Measurements from ENCODE around the gene POLE. TPM values are rescaled to one million over a fixed set of nuclear protein-coding genes. Genes with fewer than 3 reads are reported as not detected.

Gene POLE
- total and polyA plus RNA-seq, 2 of the 4 experiments (the other 2 are of a cell fraction), result 17.2 to 20.7 TPM

DNA sequence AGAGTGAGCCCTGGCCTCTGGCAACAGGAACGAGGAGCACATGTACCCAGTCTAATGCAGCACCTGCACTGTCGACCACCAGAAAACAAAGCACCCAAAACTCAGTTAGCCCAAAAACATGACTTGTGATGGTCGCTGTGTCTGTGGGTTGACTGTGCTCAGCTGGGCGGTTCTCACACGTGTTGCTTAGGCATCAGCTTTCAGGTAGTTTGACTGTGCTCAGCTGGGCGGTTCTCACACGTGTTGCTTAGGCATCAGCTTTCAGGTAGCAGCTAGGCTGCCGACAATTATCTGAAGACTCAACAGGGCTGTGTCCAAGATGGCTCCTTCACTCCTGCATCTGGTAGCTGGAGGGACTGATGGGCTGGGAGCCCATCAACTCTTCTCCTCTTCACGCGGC is 75.5 kb downstream of the POLE start:
- no peak overlapping the region for H4K5ac ChIP-seq (ENCODE audit: low read depth, low read length)
- peaks cover 26% of the 10 kb centered on the region for H3K27me3 ChIP-seq (ENCODE audit: control insufficient read depth, insufficient read depth, low read length)
- no peak overlapping the region for H2AFZ ChIP-seq (replicated peaks; ENCODE audit: low read length, poor library complexity)
- H4K91ac ChIP-seq (ENCODE audit: insufficient read depth, low read depth, low read length), result no peak overlapping the region
- no peak for TF ChIP-seq MAZ (IDR thresholded peaks at IDR 0.05; ENCODE audit: borderline replicate concordance, low read depth, low read length)
- no peak for TF ChIP-seq CTCF (conservative IDR thresholded peaks at IDR 0.05; ENCODE audit: low read depth, low read length)
- no peak for TF ChIP-seq SMC3 (IDR thresholded peaks at IDR 0.05; ENCODE audit: low read depth, low read length)
- POLR2A ChIA-PET (ENCODE audit: unreplicated experiment), result no interaction called here
- no peak overlapping the region for H2AK5ac ChIP-seq (ENCODE audit: low read depth, low read length)
- H3K9ac ChIP-seq (ENCODE audit: low read depth, low read length), result no peak overlapping the region
- H2BK5ac ChIP-seq (ENCODE audit: low read depth, low read length, poor library complexity, severe bottlenecking), result no peak overlapping the region
- H3K4me3 ChIP-seq (ENCODE audit: insufficient read depth, low read depth, low read length), result no peak overlapping the region
- no peak overlapping the region for H2BK20ac ChIP-seq (ENCODE audit: low read depth, low read length)
- H2BK120ac ChIP-seq (ENCODE audit: low read depth, low read length), result no peak overlapping the region
- intact Hi-C loops (cut with micrococcal nuclease) (loop anchor here (5.0 kb wide), 1 partner anchor 49 kb away; no protein-coding TSS in a partner anchor), dilution Hi-C loops (cut with HindIII; ENCODE audit: low sequenced_read_pairs, unreplicated experiment) (no loop called here), in situ Hi-C loops (cut with MboI; ENCODE audit: low sequenced_read_pairs) (no loop called here)
- no peak overlapping the region for H3K27ac ChIP-seq (ENCODE audit: insufficient read depth, low read length)
- no peak overlapping the region for H3K23ac ChIP-seq (ENCODE audit: low read depth, low read length)
- CTCF ChIA-PET, result no interaction called here
- DNase-seq (no peak), ATAC-seq (ENCODE audit: low read depth) (no peak)
- no TSS peak for BruUV-seq (replicated peaks)
- no peak overlapping the region for H2AK9ac ChIP-seq (replicated peaks; ENCODE audit: low read depth, low read length, poor library complexity)
- no peaks in the 10 kb centered on the region for H3K79me1 ChIP-seq (ENCODE audit: low read depth in 1 of 2, low read length in 2 of 2)
- no peaks in the 10 kb centered on the region for H3K4me1 ChIP-seq (ENCODE audit: control insufficient read depth, insufficient read depth, low read length)
- WGBS, 2 experiments (ENCODE audit: extremely low coverage in 2 of 2, insufficient read length in 1 of 2), result 83% methylated on average over 6 of the region's 10 CpGs; no CpG with 5 or more reads in 1 of the 2 experiments
- no peak overlapping the region for H4K8ac ChIP-seq (ENCODE audit: low read depth in 2 of 2, low read length in 2 of 2)
- H3K56ac ChIP-seq (ENCODE audit: extremely low read depth, insufficient read depth, low read length), result no peak overlapping the region
- H3K4ac ChIP-seq (ENCODE audit: low read depth, low read length), result no peak overlapping the region
- no peaks in the 10 kb centered on the region for H3K36me3 ChIP-seq (ENCODE audit: control insufficient read depth, insufficient read depth, low read length)
- peaks cover 15% of the 10 kb centered on the region for H3K9me3 ChIP-seq (ENCODE audit: control insufficient read depth, insufficient read depth, low read length)
- H3K4me2 ChIP-seq (ENCODE audit: low read depth, low read length), result no peak overlapping the region
- no peaks in the 10 kb centered on the region for H3K9me1 ChIP-seq (ENCODE audit: insufficient read depth, low read length)
- no peak overlapping the region for H3K18ac ChIP-seq (ENCODE audit: low read depth, low read length)
- H3K14ac ChIP-seq (replicated peaks; ENCODE audit: low read depth, low read length), result no peak overlapping the region
- no peak overlapping the region for H2BK15ac ChIP-seq (ENCODE audit: low read depth, low read length)
- no peaks in the 10 kb centered on the region for H4K20me1 ChIP-seq (ENCODE audit: insufficient read depth, low read length)

Measured in IMR-90 (cell line).